ENCODE measurements around the gene MEIOC.
"Not testable (repeated sequence)": the region's sequence is repeated elsewhere in the genome, so short reads cannot be mapped to it uniquely, and the experiment has no call there.

The MEIOC gene

DNA sequence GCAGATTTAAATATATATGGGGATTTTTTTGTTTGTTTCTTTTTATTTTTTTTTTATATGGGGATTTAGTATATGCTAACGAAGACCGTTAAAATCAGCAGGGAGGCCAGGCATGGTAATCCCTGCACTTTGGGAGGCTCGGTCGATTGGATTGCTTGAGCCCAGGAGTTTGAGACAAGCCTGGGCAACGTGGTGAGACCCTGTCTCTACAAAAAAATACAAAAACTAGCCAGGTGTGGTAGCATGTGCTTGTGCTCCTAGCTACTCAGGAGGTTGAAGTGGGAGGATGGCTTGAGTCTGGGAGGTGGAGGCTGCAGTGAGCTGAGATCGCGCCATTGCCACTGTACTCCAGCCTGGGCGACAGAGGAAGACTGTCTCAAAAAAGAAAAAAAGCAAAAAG is 22.3 kb upstream of the MEIOC start:
- DNase-seq, result no peak
- Mint-ChIP-seq H3K9me3 (no peaks in the 10 kb centered on the region), H3K27me3 (peaks cover 23% of the 10 kb centered on the region), H3K27ac (no peak overlapping the region), H3K36me3 (no peaks in the 10 kb centered on the region), H3K4me1 (no peaks in the 10 kb centered on the region), H3K4me3 (no peak overlapping the region)
- CTCF ChIA-PET, result no interaction called here

- CTCF ChIA-PET, result not testable (repeated sequence)
These were observed 21.9 kb upstream of the MEIOC start for GRCh38 chr17:44634401-44634800.

DNA sequence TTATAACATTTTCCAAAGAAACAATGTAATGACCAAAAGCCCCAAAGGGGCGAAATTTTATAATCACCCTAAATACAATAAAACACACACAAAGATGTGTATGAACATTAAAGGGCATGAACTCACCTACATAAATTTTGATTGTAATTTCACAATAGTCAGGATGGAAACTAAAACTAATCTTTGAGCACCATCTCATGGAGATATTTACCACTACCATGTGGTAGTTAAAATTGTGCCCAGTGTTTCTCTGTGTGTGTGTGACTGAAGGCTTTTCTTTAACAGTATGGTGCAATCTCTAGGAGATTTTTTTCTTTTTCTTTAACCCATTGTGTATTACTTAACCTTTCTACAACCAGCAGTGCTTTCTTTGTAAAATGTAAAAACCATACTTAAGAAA is 19.7 kb upstream of the MEIOC start:
- Mint-ChIP-seq H3K4me1 (no peaks in the 10 kb centered on the region), H3K9me3 (no peaks in the 10 kb centered on the region), H3K27ac (peak overlapping the region; percentile 12), H3K4me3 (no peak overlapping the region), H3K27me3 (peaks cover 26% of the 10 kb centered on the region), H3K36me3 (no peaks in the 10 kb centered on the region)
- DNase-seq, result no peak
- CTCF ChIA-PET, result interaction anchor here (0.5 to 1.2 kb wide), 3 partner anchors 10 to 114 kb away, joined by 3 to 4 read pairs (median 4); no protein-coding TSS in a partner anchor

More at GRCh38 chr17:44634401-44634800, 21.9 kb upstream of the MEIOC start:
- H3K4me3 Mint-ChIP-seq, H3K4me1 Mint-ChIP-seq, H3K9me3 Mint-ChIP-seq, DNase-seq, H3K36me3 Mint-ChIP-seq, H3K27ac Mint-ChIP-seq: not testable (repeated sequence)
- peaks cover 23% of the 10 kb centered on the region for H3K27me3 Mint-ChIP-seq

GRCh38 chr17:44637066-44637465 is 19.2 kb upstream of the MEIOC start:
- CTCF ChIA-PET, result interaction anchor here (0.5 to 1.2 kb wide), 3 partner anchors 9 to 115 kb away, joined by 3 to 4 read pairs (median 4); no protein-coding TSS in a partner anchor
- Mint-ChIP-seq H3K27ac (no peak overlapping the region), H3K36me3 (no peaks in the 10 kb centered on the region), H3K4me3 (no peak overlapping the region), H3K9me3 (no peaks in the 10 kb centered on the region), H3K27me3 (peaks cover 27% of the 10 kb centered on the region), H3K4me1 (no peaks in the 10 kb centered on the region)
- DNase-seq, result no peak

- Mint-ChIP-seq H3K4me1 (no peaks in the 10 kb centered on the region), H3K36me3 (no peaks in the 10 kb centered on the region), H3K9me3 (no peaks in the 10 kb centered on the region), H3K4me3 (no peak overlapping the region), H3K27me3 (peaks cover 39% of the 10 kb centered on the region), H3K27ac (no peak overlapping the region)
- no peak for DNase-seq
- CTCF ChIA-PET, result no interaction called here
These were observed 13.4 kb upstream of the MEIOC start for GRCh38 chr17:44642834-44643233.

GRCh38 chr17:44645341-44645740 is 10.9 kb upstream of the MEIOC start:
- no peak overlapping the region for H3K4me3 Mint-ChIP-seq
- no peak for DNase-seq
- no peaks in the 10 kb centered on the region for H3K36me3 Mint-ChIP-seq
- peaks cover 46% of the 10 kb centered on the region for H3K27me3 Mint-ChIP-seq
- no peaks in the 10 kb centered on the region for H3K4me1 Mint-ChIP-seq
- CTCF ChIA-PET, result no interaction called here
- H3K27ac Mint-ChIP-seq, result no peak overlapping the region
- no peaks in the 10 kb centered on the region for H3K9me3 Mint-ChIP-seq

GRCh38 chr17:44646280-44646679 is 10.0 kb upstream of the MEIOC start:
- no peaks in the 10 kb centered on the region for H3K9me3 Mint-ChIP-seq
- no peaks in the 10 kb centered on the region for H3K4me1 Mint-ChIP-seq
- no peak overlapping the region for H3K4me3 Mint-ChIP-seq
- no peak overlapping the region for H3K27ac Mint-ChIP-seq
- no peaks in the 10 kb centered on the region for H3K36me3 Mint-ChIP-seq
- H3K27me3 Mint-ChIP-seq, result peaks cover 54% of the 10 kb centered on the region
- no peak for DNase-seq
- CTCF ChIA-PET, result interaction anchor here (0.8 kb wide), 1 partner anchor 9 kb away, joined by 3 read pairs; no protein-coding TSS in a partner anchor

- CTCF ChIA-PET, result no interaction called here
- Mint-ChIP-seq H3K36me3 (no peaks in the 10 kb centered on the region), H3K4me1 (no peaks in the 10 kb centered on the region), H3K4me3 (no peak overlapping the region), H3K27me3 (peaks cover 54% of the 10 kb centered on the region), H3K9me3 (no peaks in the 10 kb centered on the region), H3K27ac (no peak overlapping the region)
- no peak for DNase-seq
These were observed 8.5 kb upstream of the MEIOC start for GRCh38 chr17:44647736-44648135.

GRCh38 chr17:44648963-44649362 is 7.3 kb upstream of the MEIOC start:
- DNase-seq, result no peak
- no peaks in the 10 kb centered on the region for H3K36me3 Mint-ChIP-seq
- CTCF ChIA-PET, result interaction anchor here (0.7 kb wide), 1 partner anchor 44 kb away, joined by 3 read pairs; no protein-coding TSS in a partner anchor
- peaks cover 53% of the 10 kb centered on the region for H3K27me3 Mint-ChIP-seq
- no peaks in the 10 kb centered on the region for H3K9me3 Mint-ChIP-seq
- no peak overlapping the region for H3K27ac Mint-ChIP-seq
- no peak overlapping the region for H3K4me3 Mint-ChIP-seq
- no peaks in the 10 kb centered on the region for H3K4me1 Mint-ChIP-seq

GRCh38 chr17:44651228-44651627 is 5.0 kb upstream of the MEIOC start:
- Mint-ChIP-seq H3K4me1 (peaks cover 4% of the 10 kb centered on the region), H3K9me3 (no peaks in the 10 kb centered on the region), H3K36me3 (no peaks in the 10 kb centered on the region), H3K4me3 (no peak overlapping the region), H3K27ac (no peak overlapping the region), H3K27me3 (peaks cover 63% of the 10 kb centered on the region)
- CTCF ChIA-PET, result no interaction called here
- no peak for DNase-seq

- Mint-ChIP-seq H3K27me3 (peaks cover 78% of the 10 kb centered on the region), H3K36me3 (peaks cover 3% of the 10 kb centered on the region), H3K9me3 (no peaks in the 10 kb centered on the region), H3K4me3 (no peak overlapping the region), H3K27ac (no peak overlapping the region), H3K4me1 (peaks cover 8% of the 10 kb centered on the region)
- CTCF ChIA-PET, result no interaction called here
- DNase-seq, result no peak
These were observed 3.5 kb upstream of the MEIOC start for GRCh38 chr17:44652727-44653126.

- peaks cover 3% of the 10 kb centered on the region for H3K36me3 Mint-ChIP-seq
- DNase-seq, result no peak
- peaks cover 8% of the 10 kb centered on the region for H3K4me1 Mint-ChIP-seq
- CTCF ChIA-PET, result no interaction called here
- no peak overlapping the region for H3K27ac Mint-ChIP-seq
- no peak overlapping the region for H3K4me3 Mint-ChIP-seq
- peaks cover 81% of the 10 kb centered on the region for H3K27me3 Mint-ChIP-seq
- H3K9me3 Mint-ChIP-seq, result no peaks in the 10 kb centered on the region
These were observed 2.9 kb upstream of the MEIOC start for GRCh38 chr17:44653384-44653783.

- no peak for DNase-seq
- peaks cover 78% of the 10 kb centered on the region for H3K27me3 Mint-ChIP-seq
- peaks cover 8% of the 10 kb centered on the region for H3K4me1 Mint-ChIP-seq
- H3K36me3 Mint-ChIP-seq, result peaks cover 3% of the 10 kb centered on the region
- no peak overlapping the region for H3K4me3 Mint-ChIP-seq
- CTCF ChIA-PET, result no interaction called here
- no peaks in the 10 kb centered on the region for H3K9me3 Mint-ChIP-seq
- no peak overlapping the region for H3K27ac Mint-ChIP-seq
These were observed 2.3 kb upstream of the MEIOC start for GRCh38 chr17:44653954-44654353.

- Mint-ChIP-seq H3K36me3 (peaks cover 3% of the 10 kb centered on the region), H3K9me3 (no peaks in the 10 kb centered on the region), H3K27me3 (peaks cover 26% of the 10 kb centered on the region), H3K4me1 (peaks cover 4% of the 10 kb centered on the region), H3K27ac (no peak overlapping the region), H3K4me3 (no peak overlapping the region)
- CTCF ChIA-PET, result no interaction called here
- DNase-seq, result no peak
These were observed 5.6 kb downstream of the MEIOC start for GRCh38 chr17:44661835-44662234.

GRCh38 chr17:44663095-44663494 is 6.8 kb downstream of the MEIOC start:
- Mint-ChIP-seq H3K4me1 (no peaks in the 10 kb centered on the region), H3K27me3 (peaks cover 20% of the 10 kb centered on the region), H3K9me3 (no peaks in the 10 kb centered on the region), H3K27ac (no peak overlapping the region), H3K36me3 (no peaks in the 10 kb centered on the region), H3K4me3 (no peak overlapping the region)
- DNase-seq, result no peak
- CTCF ChIA-PET, result no interaction called here

- no peaks in the 10 kb centered on the region for H3K9me3 Mint-ChIP-seq
- no peaks in the 10 kb centered on the region for H3K4me1 Mint-ChIP-seq
- CTCF ChIA-PET, result no interaction called here
- H3K27me3 Mint-ChIP-seq, result peaks cover 19% of the 10 kb centered on the region
- no peak for DNase-seq
- H3K27ac Mint-ChIP-seq, result no peak overlapping the region
- H3K4me3 Mint-ChIP-seq, result no peak overlapping the region
- no peaks in the 10 kb centered on the region for H3K36me3 Mint-ChIP-seq
These were observed 8.6 kb downstream of the MEIOC start for GRCh38 chr17:44664867-44665266.

Data from activated naive CD4-positive, alpha-beta T cell treated with anti-CD3 and anti-CD28 coated beads, Interleukin-2, amount 10 ng/mL, durations not matched to agents 7 days and 5 days (primary cell).